Frontal cortex (tissue), 4 donors: ENCODE results near the gene FOXK2. TPM values are rescaled to one million over a fixed set of nuclear protein-coding genes. Genes with fewer than 3 reads are reported as not detected.
"Not testable (repeated sequence)": the region's sequence is repeated elsewhere in the genome, so short reads cannot be mapped to it uniquely, and the experiment has no call there.

Experiments used
- DNase-seq, 2 donors: peaks; one replicate each; pipeline ENCODE4 v3.0.0; 2012; ENCODE audit warnings: low spot score in 2 of 2
- FAIRE-seq: peaks from 2 replicates; lab custom pipeline; 2012; peaks lifted over from hg19 to GRCh38; lab: Jason Lieb, UNC
- total RNA-seq: library from RNA; depleted of rRNA; stranded (reverse); fragments of >200 nt; gene quantifications from one replicate; pipeline ENCODE4 v1.2.3, GENCODE V29; 2014
- donor health status: control.
- donor health status: control.
- donor health status: control.

FOXK2 gene
- total RNA-seq, 1 donor from 2014 or later = 40.8 TPM

- DNase-seq, FAIRE-seq: not testable (repeated sequence)
Measured at GRCh38 chr17:82585935-82586575, 66.5 kb downstream of the FOXK2 start.

GRCh38 chr17:82586576-82587233, 67.2 kb downstream of the FOXK2 start:
- no peak for FAIRE-seq
- no peak for DNase-seq

- no peak for FAIRE-seq
- no peak for DNase-seq
Measured at GRCh38 chr17:82587234-82588086, 67.9 kb downstream of the FOXK2 start.

GRCh38 chr17:82588266-82589175, 69.0 kb downstream of the FOXK2 start:
- DNase-seq = no peak
- no peak for FAIRE-seq

GRCh38 chr17:82589851-82590180, 70.3 kb downstream of the FOXK2 start:
- DNase-seq = no peak
- no peak for FAIRE-seq

- no peak for DNase-seq
- FAIRE-seq = no peak
Measured at GRCh38 chr17:82590216-82590615, 70.7 kb downstream of the FOXK2 start.

GRCh38 chr17:82590881-82591539, 71.5 kb downstream of the FOXK2 start:
- DNase-seq (no peak), FAIRE-seq (no peak)

GRCh38 chr17:82592289-82592766, 72.8 kb downstream of the FOXK2 start:
- DNase-seq (no peak), FAIRE-seq (no peak)

- DNase-seq (peak in 1 of 2 donors; percentile 62), FAIRE-seq (no peak)
Measured at GRCh38 chr17:82592767-82593589, 73.4 kb downstream of the FOXK2 start.

- FAIRE-seq = no peak
- DNase-seq = no peak
Measured at GRCh38 chr17:82593590-82594087, 74.1 kb downstream of the FOXK2 start.

GRCh38 chr17:82594571-82594970, 75.0 kb downstream of the FOXK2 start:
- no peak for DNase-seq
- no peak for FAIRE-seq

- FAIRE-seq = no peak
Measured at GRCh38 chr17:82595893-82596292, 76.4 kb downstream of the FOXK2 start.

GRCh38 chr17:82596296-82596695, 76.8 kb downstream of the FOXK2 start:
- DNase-seq (no peak), FAIRE-seq (no peak)

More at GRCh38 chr17:82595893-82596292, 76.4 kb downstream of the FOXK2 start:
- DNase-seq = no peak

- DNase-seq = no peak
Measured at GRCh38 chr17:82596837-82597672, 77.5 kb downstream of the FOXK2 start.

GRCh38 chr17:82598256-82599119, 79.0 kb downstream of the FOXK2 start:
- no peak for DNase-seq
- FAIRE-seq = no peak

More at GRCh38 chr17:82596837-82597672, 77.5 kb downstream of the FOXK2 start:
- FAIRE-seq = no peak
